ENCODE results near the gene RPS6KL1. TPM values are rescaled to one million over a fixed set of nuclear protein-coding genes. Genes with fewer than 3 reads are reported as not detected.

The RPS6KL1 gene
- total and polyA plus RNA-seq, 12 donors, result 10.3 to 27.1 (median 21.9) TPM

GRCh38 chr14:74897642-74898041, 25.4 kb downstream of the RPS6KL1 start:
- H3K4me1 ChIP-seq, result peaks cover 0 to 26% (median 12%) of the 10 kb centered on the region in 9 donors
- peaks cover 8 to 100% (median 93%) of the 10 kb centered on the region in 9 donors for H3K36me3 ChIP-seq
- H3K4me3 ChIP-seq, result no peak overlapping the region
- WGBS, 2 donors, result 38 to 59% methylated on average over 4 of the region's 4 CpGs
- peak in 6 of 8 donors; percentile 47 to 86 (median 62) for ATAC-seq
- peak overlapping the region in 7 of 10 donors; percentile 2 to 51 (median 39) for H3K27ac ChIP-seq
- no peak for TF ChIP-seq CTCF (IDR thresholded peaks at IDR 0.05)
- no peaks in the 10 kb centered on the region for H3K27me3 ChIP-seq
- no peak for DNase-seq
- H3K9me3 ChIP-seq, result no peaks in the 10 kb centered on the region
- intact Hi-C loops (cut with DNase I), result no loop called here

GRCh38 chr14:74896400-74896799, 26.7 kb downstream of the RPS6KL1 start:
- Histone ChIP-seq H3K36me3 (peaks cover 4 to 100% (median 91%) of the 10 kb centered on the region in 9 donors), H3K4me3 (no peak overlapping the region), H3K27ac (peak overlapping the region in 3 of 10 donors; percentile 5 to 30 (median 21)), H3K4me1 (peaks cover 4 to 26% (median 13%) of the 10 kb centered on the region in 9 donors), H3K9me3 (no peaks in the 10 kb centered on the region), H3K27me3 (no peaks in the 10 kb centered on the region)
- WGBS, 2 donors, result 87 to 89% methylated on average over 3 of the region's 3 CpGs
- intact Hi-C loops (cut with DNase I), result no loop called here
- TF ChIP-seq CTCF (IDR thresholded peaks at IDR 0.05), result no peak
- ATAC-seq (peak in 1 of 8 donors; percentile 52), DNase-seq (no peak)

- ATAC-seq (no peak), DNase-seq (no peak)
- Histone ChIP-seq H3K4me3 (no peak overlapping the region), H3K27ac (no peak overlapping the region), H3K4me1 (peaks cover 4 to 27% (median 15%) of the 10 kb centered on the region in 9 donors), H3K9me3 (no peaks in the 10 kb centered on the region), H3K27me3 (no peaks in the 10 kb centered on the region), H3K36me3 (peaks cover 3 to 100% (median 79%) of the 10 kb centered on the region in 9 donors)
- intact Hi-C loops (cut with DNase I), result no loop called here
- WGBS, 2 donors, result 74 to 81% methylated on average over 4 of the region's 4 CpGs
- TF ChIP-seq CTCF (IDR thresholded peaks at IDR 0.05), result no peak
Observed at GRCh38 chr14:74893614-74894091, 29.4 kb downstream of the RPS6KL1 start.

- H3K27me3 ChIP-seq, result no peaks in the 10 kb centered on the region
- WGBS, 2 donors, result 75 to 76% methylated on average over 5 of the region's 5 CpGs
- ATAC-seq (no peak), DNase-seq (no peak)
- TF ChIP-seq CTCF (IDR thresholded peaks at IDR 0.05), result no peak
- H3K4me1 ChIP-seq, result peaks cover 0 to 34% (median 24%) of the 10 kb centered on the region in 9 donors
- intact Hi-C loops (cut with DNase I), result no loop called here
- H3K9me3 ChIP-seq, result no peaks in the 10 kb centered on the region
- H3K36me3 ChIP-seq, result peaks cover 3 to 99% (median 71%) of the 10 kb centered on the region in 9 donors
- no peak overlapping the region for H3K27ac ChIP-seq
- H3K4me3 ChIP-seq, result no peak overlapping the region
Observed at GRCh38 chr14:74892745-74893144, 30.3 kb downstream of the RPS6KL1 start.
